GM19025 (cell line): Measurements from ENCODE around the gene SPATA31E1.
"Not testable (repeated sequence)": the region's sequence is repeated elsewhere in the genome, so short reads cannot be mapped to it uniquely, and the experiment has no call there.

ENCODE experiments used
- ATAC-seq: cut with Tn5 transposase; IDR thresholded peaks from one replicate; pipeline ENCODE4 v1.9.1; 2021; ENCODE audit warnings: mild to moderate bottlenecking, low read depth, moderate library complexity; ENCODE audit not compliant: unreplicated experiment

SPATA31E1 gene

GRCh38 chr9:87884578-87885459 lies 2.1 kb downstream of the SPATA31E1 start:
- no peak for ATAC-seq

GRCh38 chr9:87885484-87886189 lies 3.0 kb downstream of the SPATA31E1 start:
- no peak for ATAC-seq

DNA sequence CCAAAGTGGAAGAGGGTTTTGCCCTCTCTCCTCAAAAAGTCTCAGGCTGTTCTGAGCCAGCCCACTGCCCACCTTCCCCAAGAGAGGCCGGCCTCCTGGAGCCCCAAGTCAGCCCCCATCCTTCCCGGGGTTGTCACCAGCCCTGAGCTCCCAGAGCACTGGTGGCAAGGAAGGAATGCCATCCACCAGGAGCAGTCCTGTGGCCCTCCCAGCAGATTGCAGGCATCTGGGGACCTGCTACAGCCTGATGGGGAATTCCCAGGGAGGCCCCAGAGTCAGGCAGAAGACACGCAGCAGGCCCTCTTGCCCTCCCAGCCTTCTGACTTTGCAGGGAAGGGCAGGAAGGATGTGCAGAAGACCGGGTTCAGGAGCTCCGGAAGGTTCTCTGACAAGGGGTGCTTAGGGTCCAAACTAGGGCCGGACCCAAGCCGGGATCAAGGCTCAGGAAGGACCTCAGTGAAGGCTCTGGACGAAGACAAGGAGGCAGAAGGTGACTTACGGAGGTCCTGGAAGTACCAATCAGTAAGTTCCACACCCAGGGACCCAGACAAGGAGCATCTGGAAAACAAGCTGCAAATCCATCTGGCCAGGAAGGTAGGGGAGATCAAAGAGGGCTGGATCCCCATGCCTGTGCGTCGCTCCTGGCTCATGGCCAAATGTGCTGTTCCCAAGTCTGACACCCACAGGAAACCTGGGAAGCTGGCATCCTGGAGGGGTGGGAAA lies 3.7 kb downstream of the SPATA31E1 start:
- ATAC-seq = no peak

DNA sequence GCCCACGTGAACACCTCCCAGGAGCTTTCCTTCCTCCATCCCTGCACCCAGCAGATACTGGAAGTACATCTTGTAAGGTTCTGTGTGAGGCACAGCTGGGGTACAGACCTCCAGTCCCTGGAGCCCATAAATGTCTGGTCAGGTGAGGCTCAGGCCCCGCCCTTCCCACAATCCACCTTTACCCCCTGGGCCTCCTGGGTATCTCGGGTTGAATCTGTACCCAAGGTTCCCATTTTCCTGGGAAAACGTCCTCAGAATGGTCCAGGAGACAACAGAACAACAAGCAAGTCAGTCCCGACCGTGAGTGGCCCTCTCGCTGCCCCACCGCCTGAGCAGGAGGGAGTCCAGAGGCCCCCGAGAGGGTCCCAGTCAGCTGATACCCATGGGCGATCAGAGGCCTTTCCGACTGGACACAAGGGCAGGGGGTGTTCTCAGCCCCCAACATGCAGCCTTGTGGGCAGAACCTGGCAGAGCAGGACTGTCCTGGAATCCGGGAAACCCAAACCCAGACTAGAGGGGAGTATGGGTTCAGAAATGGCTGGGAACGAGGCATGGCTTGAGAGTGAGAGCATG lies 4.3 kb downstream of the SPATA31E1 start:
- no peak for ATAC-seq

- no peak for ATAC-seq
Observed at GRCh38 chr9:87887661-87888480, 5.2 kb downstream of the SPATA31E1 start.

- no peak for ATAC-seq
Observed at GRCh38 chr9:87888501-87888900, 5.8 kb downstream of the SPATA31E1 start.

DNA sequence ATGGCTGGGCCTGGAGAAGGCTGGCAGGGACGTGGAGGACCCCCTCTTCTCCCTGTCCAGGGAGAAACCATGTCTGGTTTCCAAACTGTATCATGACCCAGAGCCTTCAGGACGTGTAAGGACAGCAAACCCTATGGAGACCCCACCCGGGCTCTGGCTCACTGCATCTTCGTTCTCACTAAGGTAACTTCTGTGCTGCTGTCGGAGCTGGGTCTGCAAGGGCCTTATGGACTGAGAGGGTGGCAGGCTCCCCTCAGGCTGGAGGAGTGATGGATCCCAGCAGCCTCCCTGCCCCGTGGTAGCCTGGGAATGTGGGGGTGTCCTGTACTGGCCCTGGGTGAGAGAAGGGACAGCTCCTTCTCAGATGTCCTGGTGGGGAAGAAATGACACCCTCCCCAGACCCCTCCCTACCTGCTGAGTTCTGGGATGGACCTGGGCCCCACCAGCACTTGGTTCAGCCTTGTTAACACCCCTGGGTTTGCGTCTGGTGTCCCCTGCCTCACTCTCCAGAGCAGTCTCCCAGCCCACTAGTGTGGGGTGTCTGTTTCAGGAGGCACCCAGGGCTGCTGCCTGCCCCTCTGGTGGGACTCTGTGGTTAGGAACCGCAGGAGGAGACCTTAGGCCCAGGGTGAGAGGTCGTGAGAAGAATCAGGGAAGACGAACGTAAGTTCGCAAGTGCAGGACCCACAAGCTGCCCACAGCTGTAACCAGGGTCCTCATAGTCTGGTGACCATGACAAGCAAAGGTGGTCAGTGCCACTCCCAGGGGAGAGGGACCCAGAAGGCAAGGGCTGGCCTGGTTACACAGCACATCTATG lies 6.6 kb downstream of the SPATA31E1 start:
- ATAC-seq = no peak

DNA sequence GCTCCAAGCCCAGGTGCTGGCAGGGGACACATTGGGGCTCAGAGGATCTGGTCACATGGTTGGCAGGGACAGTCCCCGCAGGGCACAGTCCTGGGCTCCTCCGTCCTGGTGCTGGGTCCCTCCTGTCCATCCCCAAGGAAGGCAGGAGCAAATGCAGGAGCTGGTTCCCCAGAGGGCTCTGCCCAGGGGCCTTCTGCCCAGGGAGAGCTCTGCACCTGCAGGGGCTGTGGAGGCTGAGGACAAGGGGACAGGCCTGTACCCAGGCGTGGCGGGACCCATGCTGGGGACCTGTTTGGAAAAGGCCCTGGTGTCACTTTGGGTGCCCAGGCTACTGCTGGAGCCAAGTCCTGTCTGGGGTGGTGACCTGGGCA lies 7.2 kb downstream of the SPATA31E1 start:
- no peak for ATAC-seq

GRCh38 chr9:87890837-87891236 lies 8.2 kb downstream of the SPATA31E1 start:
- ATAC-seq = no peak

GRCh38 chr9:87891754-87892153 lies 9.1 kb downstream of the SPATA31E1 start:
- ATAC-seq = no peak

DNA sequence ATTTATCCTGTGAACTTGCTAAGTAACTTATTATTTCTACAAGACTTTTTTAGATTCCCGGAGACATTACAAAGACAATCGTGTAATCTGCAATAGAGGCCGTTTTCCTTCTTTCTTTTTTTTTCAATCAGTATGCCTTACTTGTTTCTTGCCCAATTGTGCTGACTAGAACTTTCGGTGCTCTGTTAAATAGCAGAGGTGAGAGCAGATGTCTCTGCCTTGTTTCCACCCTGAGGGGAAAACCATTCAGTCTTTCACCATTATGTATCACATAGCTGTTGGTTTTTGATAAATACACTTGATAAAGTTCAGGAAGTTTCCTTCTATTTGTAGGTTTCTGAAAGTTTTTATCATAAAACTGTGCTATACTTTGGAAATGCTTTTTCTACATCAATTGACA lies 10.3 kb downstream of the SPATA31E1 start:
- no peak for ATAC-seq

DNA sequence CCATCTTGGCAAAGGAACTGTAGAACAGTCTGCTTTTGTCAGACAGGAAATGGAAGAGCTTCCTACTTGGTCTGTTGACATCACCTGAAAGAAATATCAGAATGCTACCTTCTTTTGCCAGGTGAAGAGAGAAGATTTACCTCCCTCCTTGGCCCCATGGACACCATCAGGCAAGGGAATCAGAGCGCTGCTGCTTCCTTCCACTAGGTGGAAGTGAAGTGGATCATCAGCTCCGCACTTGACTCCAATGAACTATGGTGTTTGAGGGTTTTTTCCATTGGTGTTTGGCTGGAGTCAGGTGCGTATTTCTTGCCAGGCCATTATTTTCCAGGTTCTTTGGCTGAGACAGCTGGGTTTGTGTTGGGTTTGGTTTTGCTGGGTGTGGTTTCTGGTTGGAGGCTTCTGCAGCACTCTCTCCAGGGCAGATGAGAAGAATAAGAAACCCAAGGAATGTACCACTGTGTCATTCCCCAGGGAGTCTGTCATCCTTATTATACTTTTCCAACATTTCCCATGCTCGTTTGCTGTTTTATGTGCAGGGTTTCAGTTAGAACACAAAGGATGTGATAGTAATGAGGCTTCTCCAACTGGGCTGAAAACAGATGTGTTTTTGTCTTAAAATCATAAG lies 12.4 kb downstream of the SPATA31E1 start:
- no peak for ATAC-seq

DNA sequence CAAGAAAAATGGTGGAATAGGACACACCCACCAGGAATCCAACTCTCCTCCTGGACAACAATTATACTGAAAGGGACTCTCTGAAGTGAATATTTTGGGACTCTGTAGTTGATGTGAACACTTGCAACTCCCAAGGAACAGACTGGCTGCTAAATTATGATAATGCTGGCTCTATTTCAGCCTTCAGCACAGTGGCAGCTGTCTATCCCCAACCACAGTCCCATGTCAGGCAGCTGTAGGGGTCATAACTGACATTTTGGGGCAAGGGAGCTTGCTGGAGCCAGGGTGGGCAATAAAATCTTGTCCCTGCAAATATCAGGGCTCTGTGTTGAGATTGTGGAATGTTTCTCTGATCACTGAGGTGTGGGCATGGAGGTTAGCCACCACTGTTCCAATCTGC lies 14.2 kb downstream of the SPATA31E1 start:
- no peak for ATAC-seq

- ATAC-seq = no peak
Observed at GRCh38 chr9:87898151-87898550, 15.5 kb downstream of the SPATA31E1 start.

GRCh38 chr9:87902371-87902770 lies 19.7 kb downstream of the SPATA31E1 start:
- not testable (repeated sequence) for ATAC-seq

DNA sequence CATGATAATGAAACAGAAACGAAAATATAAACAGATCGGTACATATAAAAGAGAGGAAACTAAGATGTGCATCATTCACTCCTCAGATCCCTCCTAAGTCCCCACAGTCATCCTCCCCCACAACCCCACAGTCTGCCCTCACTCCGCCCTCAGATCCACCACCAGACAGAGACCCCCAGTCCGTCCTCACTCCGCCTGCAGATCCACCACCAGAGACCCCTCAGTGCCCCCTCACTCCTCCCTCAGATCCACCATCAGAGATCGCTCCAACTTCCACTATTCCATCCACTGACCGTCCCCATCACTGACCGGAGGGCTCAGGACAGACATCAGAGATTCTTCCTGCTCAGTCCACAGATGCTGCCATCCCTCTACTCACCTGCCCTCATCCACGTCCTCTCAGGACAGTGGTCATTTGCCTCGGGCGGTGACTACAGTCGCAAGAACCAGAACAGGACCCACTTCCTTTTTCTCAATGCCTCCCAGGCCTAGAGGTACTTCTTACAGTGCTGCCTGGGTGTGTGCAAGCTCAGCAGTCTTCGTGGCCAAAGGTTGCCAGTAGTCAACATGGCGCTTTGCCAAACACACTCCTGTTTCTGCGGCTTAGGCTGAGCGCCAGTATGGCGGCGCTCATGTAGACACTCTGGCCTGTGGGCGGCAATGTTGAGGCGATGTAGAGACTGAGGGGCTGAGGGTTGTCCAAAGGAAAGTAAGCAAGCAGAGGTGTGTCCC lies 26.8 kb downstream of the SPATA31E1 start:
- no peak for ATAC-seq

GRCh38 chr9:87910821-87911220 lies 28.1 kb downstream of the SPATA31E1 start:
- ATAC-seq = no peak

DNA sequence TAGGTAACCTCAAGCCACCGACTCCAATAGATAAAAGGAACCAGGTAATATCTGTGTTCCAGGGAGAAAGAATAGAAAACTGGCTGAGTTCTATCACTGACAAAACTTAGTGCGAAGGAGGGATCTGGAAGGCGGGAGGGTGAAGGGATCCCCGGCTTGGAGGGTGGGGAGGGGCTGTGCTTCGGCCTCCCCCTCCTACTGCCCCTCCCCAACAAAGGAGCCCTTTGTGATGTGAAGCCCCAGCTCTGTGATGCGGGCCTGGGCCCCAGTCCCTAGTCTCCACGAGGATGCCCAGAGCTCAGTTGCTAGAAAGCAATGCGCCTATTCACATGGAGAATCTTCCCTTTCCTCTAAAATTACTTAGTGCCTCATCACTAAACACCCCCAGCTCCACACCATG lies 35.0 kb downstream of the SPATA31E1 start, which contains the start of gene SPATA31C1:
TSS of gene SPATA31C1 (plus strand) at position 301 of the 400 bp plus-strand sequence.
- ATAC-seq = not testable (repeated sequence)
